ENCODE measurements around the gene RNF26. TPM values are rescaled to one million over a fixed set of nuclear protein-coding genes. Genes with fewer than 3 reads are reported as not detected.

RNF26 gene
- total and polyA plus RNA-seq, 10 of the 15 experiments (the other 5 are each of a cell fraction or from before 2014, with no cell fraction given) = 2.8 to 54.5 (median 17.7) TPM

- RAD21 ChIA-PET (ENCODE audit: unreplicated experiment) = interaction anchor here (0.6 to 5.1 kb wide), 6 partner anchors 12 to 104 kb away, joined by 3 to 47 read pairs (median 4); no protein-coding TSS in a partner anchor
- H3K79me2 ChIP-seq (ENCODE audit: control insufficient read depth, insufficient read depth, low read length) = no peaks in the 10 kb centered on the region
- DNase-seq (ENCODE audit: low read depth, low spot score) (no peak), ATAC-seq (no peak), FAIRE-seq (no peak)
- no peaks in the 10 kb centered on the region for H4K20me1 ChIP-seq (ENCODE audit: control insufficient read depth, insufficient read depth)
- in situ Hi-C loops (cut with MboI) = no loop called here
- POLR2A ChIA-PET = no interaction called here
- intact Hi-C loops (cut with micrococcal nuclease; ENCODE audit: unreplicated experiment) = no loop called here
- TF ChIP-seq MAX (IDR thresholded peaks at IDR 0.05; ENCODE audit: low read depth, low read length) = no peak
- TF ChIP-seq IRF3 (IDR thresholded peaks at IDR 0.05) = no peak
- no peak for TF ChIP-seq GABPA (IDR thresholded peaks at IDR 0.05; ENCODE audit: low read depth)
- TF ChIP-seq MXI1 (IDR thresholded peaks at IDR 0.05; ENCODE audit: low read depth, low read length) = no peak
- CTCF ChIA-PET = interaction anchor here (1.0 to 17.9 kb wide), 10 partner anchors 8 to 102 kb away, joined by 3 to 183 read pairs (median 6); no protein-coding TSS in a partner anchor
- H3K27ac ChIP-seq (ENCODE audit: control insufficient read depth, insufficient read depth) = no peak overlapping the region
- H3K9me3 ChIP-seq (replicated peaks; ENCODE audit: control insufficient read depth, insufficient read depth, low read length) = no peaks in the 10 kb centered on the region
- no peaks in the 10 kb centered on the region for H3K36me3 ChIP-seq (ENCODE audit: control insufficient read depth in 2 of 2, insufficient read depth in 2 of 2, low read length in 1 of 2)
- WGBS (ENCODE audit: insufficient coverage, insufficient replicate concordance, low lambda C conversion rate, missing lambda C conversion rate) = 45% methylated on average over 23 of the region's 23 CpGs
- SMC1A ChIA-PET (ENCODE audit: uncharacterized antibody, unreplicated experiment) = interaction anchor here (1.6 to 5.5 kb wide), 2 partner anchors 18 to 35 kb away, joined by 5 to 31 read pairs; no protein-coding TSS in a partner anchor
- no peak overlapping the region for H3K9ac ChIP-seq (ENCODE audit: control insufficient read depth, insufficient read depth, low read length)
- H3K27me3 ChIP-seq (replicated peaks in 1 of 2; ENCODE audit: control insufficient read depth in 2 of 2, insufficient read depth in 2 of 2, low read length in 1 of 2) = 0 out of 4 replicates have a peak, but pooled peaks cover 0 to 1% of the 10 kb centered on the region in 2 experiments
- no peak overlapping the region for H3K4me2 ChIP-seq (ENCODE audit: control insufficient read depth, insufficient read depth)
- no peaks in the 10 kb centered on the region for H3K4me1 ChIP-seq (ENCODE audit: control insufficient read depth, insufficient read depth, low read length)
- no TSS peak for BruUV-seq (replicated peaks)
- no peak overlapping the region for H3K4me3 ChIP-seq
- H2AFZ ChIP-seq (ENCODE audit: control insufficient read depth, low read depth, low read length) = no peak overlapping the region
Observed at GRCh38 chr11:119373059-119373920, 39.0 kb downstream of the RNF26 start.
